Measurements from ENCODE around the gene METTL9.

- no peak for TF ChIP-seq CTCF (IDR thresholded peaks at IDR 0.05)
- TF ChIP-seq POLR2A (IDR thresholded peaks at IDR 0.05) = no peak
Observed at GRCh38 chr16:21646721-21647561, 47.6 kb downstream of the METTL9 start.
